Measurements from ENCODE around the gene MYLK2.

The MYLK2 gene

DNA sequence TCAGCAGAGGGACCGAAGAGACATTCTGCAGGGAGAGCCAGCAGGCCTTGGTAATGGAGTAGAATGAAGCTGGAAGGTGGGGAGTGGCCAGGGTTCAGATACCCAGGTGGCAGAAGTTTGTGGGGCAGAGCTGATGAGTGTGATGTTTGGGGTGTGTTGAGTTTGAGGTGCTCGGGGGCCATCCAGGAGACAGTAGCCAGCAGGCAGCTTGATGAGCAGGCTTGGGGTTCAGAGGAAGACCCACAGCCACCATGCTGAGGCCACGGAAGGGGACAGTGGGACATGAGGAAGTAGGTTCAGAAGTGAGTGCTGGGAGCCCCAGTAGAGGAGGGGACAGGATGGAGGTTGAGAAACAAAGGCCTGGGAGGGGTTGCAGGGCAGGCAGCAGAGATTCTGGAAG is 37.4 kb downstream of the MYLK2 start:
- DNase-seq (ENCODE audit: low read depth in 2 of 2) = no peak

DNA sequence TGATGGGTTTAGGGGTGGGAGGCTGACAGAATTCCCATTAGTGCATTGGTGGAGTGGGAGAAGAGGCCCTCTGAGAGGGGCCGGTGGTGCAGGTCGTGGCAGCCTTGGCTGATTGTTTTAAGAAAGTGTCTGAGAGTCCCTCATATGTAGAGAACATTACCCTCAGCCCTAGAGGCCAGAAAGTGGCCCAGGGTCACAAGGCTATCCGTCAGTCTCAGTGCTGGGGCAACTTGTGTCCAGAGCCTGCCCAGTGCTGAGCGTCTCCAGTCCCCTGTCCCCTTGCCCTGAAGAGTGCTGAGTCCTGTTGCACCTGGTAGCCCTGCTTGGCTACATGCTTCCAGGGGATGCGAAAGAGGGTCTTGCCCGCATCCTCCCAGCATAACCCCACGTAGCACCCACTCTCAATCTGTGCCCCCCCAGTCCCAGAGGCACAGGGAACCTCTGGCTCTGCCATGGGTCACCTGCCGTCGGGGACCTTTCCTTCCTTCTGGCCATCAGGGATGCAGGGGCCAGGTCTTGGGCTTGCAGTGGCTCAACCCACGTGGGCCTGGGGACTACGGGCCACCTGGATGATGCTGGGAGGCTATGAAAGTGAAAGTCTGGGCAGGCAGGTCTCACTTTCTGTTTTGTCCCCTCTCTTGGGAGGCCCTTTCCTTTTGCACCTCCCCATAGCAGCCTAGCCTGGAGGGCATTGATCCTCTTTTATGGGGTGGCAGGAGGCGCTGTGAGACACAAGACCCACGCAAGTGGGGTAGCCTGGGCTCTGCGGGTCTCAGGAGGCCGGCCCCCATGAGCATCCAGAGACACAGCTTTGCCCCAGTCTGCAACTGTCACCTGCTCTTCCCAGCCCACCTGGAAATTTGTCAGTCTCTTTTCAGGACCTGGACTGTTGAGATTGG is 39.0 kb downstream of the MYLK2 start:
- no peak for DNase-seq (ENCODE audit: low read depth in 2 of 2)

GRCh38 chr20:31858760-31859083 is 39.6 kb downstream of the MYLK2 start:
- no peak for DNase-seq (ENCODE audit: low read depth in 2 of 2)

GRCh38 chr20:31859266-31859997 is 40.3 kb downstream of the MYLK2 start:
- no peak for DNase-seq (ENCODE audit: low read depth in 2 of 2)

- no peak for DNase-seq (ENCODE audit: low read depth in 2 of 2)
Measured at GRCh38 chr20:31859998-31860380, 40.8 kb downstream of the MYLK2 start.

DNA sequence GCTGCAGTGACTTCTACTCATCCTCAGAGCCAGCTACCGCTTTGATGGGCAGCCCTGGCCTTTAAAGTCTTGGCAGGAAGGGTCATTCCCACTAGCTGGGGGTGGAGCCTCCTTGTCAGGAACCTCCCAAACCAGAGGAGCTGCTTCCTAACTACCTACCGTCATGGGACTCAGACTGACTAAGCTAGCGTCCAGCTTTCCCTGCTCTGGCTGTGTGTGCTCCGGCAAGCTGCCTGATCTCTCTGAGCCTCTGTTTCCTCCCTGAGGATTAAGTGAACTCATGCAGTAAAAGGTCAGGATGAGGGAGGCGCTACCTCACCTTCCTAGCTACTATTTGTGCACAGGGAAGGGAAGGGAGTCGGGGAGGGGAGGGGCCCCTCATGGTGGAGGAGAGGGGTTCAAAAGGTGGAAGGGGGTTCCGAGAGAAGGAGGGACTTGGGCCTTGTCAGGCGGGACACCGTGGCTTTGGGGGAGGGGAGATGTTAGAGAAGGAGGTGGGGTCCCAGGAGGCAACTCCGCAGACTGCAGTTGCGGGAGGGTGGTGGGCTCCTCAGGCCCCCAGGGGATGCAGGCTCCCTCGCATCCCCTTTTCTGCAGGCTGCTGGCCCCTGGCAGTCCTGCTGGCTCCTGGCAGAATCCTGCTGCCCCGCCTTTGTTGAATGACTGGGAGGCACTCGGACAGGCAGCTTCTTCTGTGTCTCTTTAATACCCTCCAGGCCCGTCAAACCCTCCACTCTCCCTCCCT is 41.4 kb downstream of the MYLK2 start:
- DNase-seq (ENCODE audit: low read depth in 2 of 2) = no peak

GRCh38 chr20:31861135-31861384 is 41.9 kb downstream of the MYLK2 start:
- DNase-seq (ENCODE audit: low read depth in 2 of 2) = no peak

DNA sequence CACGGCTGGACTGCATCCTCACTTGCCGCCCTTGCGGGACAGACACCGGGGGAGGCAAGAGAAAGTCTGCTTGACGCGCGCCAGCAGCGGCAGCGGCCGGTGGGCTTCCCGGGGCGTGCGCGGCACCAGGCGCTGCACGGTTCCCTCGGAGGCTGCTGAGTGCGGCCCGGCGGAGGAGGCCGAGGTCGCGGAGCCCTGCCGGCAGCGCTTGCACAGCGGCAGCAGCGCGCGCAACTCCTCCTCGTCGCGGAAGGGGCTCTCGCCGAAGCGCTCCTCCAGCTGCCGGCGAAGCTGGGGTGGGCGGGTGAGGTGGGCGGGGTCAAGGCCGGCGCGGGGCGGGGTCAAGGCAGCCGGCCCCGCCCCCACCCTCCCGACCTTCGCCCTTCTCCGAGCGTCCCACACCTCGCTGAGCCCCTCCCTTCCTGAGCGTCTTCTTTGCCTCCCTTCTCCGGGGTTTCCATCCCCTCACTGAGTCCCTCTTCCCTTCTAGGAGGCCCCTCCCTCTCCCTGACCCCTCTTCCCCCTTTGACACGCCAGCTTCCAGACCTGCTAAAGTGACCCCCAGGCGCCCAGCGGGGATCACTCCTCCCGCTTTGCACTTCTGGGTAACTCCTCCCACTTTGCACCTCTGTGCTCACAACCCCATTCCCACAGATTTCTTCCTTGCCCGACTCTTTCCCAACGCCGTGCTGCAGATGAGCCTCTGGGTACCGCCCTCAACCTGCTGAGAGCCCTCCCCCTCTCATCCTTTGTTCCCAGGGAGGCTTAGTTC is 42.4 kb downstream of the MYLK2 start:
- peak; percentile 45 to 55 for DNase-seq (ENCODE audit: low read depth in 2 of 2)

GRCh38 chr20:31862157-31862470 is 43.0 kb downstream of the MYLK2 start:
- no peak for DNase-seq (ENCODE audit: low read depth in 2 of 2)

- no peak for DNase-seq (ENCODE audit: low read depth in 2 of 2)
Measured at GRCh38 chr20:31862506-31862905, 43.4 kb downstream of the MYLK2 start.

- no peak for DNase-seq (ENCODE audit: low read depth in 2 of 2)
Measured at GRCh38 chr20:31863296-31864085, 44.3 kb downstream of the MYLK2 start.

DNA sequence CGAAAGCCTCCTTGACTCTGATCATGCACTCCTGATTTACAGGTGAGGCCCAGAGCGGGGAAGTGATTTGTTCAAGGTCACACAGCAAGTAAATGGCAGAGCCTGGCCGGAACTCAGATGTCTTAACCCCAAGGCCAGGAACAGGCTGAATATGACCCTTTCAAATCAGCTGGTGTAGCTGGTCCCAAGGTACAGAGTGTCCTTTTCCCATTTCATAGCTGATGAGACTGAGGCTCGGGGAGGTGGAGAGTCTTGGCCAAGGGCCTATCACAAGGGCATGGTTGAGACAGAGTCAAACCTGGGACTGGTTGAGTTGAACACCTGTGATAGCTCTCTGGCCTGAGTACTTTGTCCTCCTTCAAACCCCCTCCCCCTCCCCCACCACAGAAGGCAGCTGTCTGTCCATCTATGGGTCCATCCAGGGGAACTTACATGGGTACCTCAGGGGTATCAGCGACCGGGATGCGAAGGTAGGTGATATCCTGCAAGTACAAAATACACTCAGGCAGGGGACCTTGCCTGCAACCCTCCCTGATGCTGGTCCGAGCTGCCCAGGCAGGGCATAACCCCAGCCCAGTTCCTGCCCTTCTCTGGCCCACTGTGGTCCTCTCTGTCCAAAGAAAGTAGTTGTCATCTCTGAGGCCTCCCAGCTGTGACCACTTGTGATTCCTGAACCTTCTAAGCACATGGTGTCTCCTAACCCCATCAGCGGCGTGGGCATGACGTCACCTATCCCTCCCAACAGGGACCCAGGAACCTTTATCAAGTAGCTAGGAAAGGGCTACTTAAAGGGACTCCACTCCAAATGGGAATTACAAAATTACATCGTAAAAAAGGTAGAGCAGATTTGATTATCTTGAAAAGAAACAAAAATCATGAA is 45.6 kb downstream of the MYLK2 start:
- no peak for DNase-seq (ENCODE audit: low read depth in 2 of 2)

GRCh38 chr20:31866221-31866620 is 47.1 kb downstream of the MYLK2 start:
- DNase-seq (ENCODE audit: low read depth in 2 of 2) = no peak

GRCh38 chr20:31868853-31869672 is 49.9 kb downstream of the MYLK2 start:
- no peak for DNase-seq (ENCODE audit: low read depth in 2 of 2)

GRCh38 chr20:31869673-31869941 is 50.5 kb downstream of the MYLK2 start:
- no peak for DNase-seq (ENCODE audit: low read depth in 2 of 2)

GRCh38 chr20:31869942-31870725 is 51.0 kb downstream of the MYLK2 start, which contains the start of the genes DUSP15 and TTLL9:
TSS of gene DUSP15 (minus strand) at chr20:31870527. CDS start at chr20:31870337, 190 bp downstream.
TSS of gene TTLL9 (plus strand) at chr20:31870634. CDS start at chr20:31871127, 493 bp downstream.
- no peak for DNase-seq (ENCODE audit: low read depth in 2 of 2)

DNA sequence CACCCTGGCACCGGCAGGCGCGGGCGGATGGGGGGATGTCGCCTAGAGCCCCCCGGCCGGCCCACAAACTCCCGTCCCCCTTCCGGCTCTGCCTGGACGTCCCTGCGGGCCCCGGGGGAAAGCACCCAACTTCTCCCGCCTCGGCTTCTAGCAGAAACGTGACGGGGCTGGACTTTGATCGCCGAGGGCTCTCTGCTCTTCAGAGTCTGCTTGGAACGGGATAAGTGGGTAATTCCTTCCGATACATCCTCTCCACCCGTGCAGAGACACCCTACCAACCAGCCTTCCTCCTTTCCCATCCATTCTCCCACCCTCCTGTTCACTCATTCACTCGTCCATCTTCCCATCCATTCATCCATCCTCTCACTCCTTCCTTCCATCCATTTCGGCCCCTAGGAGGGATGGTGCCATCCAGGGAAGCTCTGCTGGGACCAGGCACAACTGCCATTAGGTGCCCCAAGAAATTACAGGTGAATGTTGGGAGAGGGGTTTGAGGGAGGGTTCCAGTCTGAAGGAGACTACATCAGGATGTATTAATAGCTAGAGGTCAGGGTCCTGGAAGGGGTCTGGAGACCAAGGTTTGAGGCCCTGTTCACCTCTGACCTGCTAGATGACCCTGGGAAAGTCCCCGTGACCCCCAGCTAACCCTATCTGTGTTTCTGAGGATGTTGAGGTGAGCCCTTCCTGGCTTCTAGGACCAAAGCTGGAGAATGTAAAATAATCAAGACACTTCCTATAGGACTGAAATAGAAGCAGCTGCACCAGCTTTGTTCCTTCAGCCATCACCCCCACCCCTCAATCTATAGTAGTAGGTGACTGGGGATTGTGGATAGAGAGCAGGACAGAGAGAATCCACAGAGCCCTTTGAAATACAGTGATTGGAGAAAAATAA is 51.8 kb downstream of the MYLK2 start:
- no peak for DNase-seq (ENCODE audit: low read depth in 2 of 2)

- DNase-seq (ENCODE audit: low read depth in 2 of 2) = no peak
Measured at GRCh38 chr20:31871618-31871954, 52.4 kb downstream of the MYLK2 start.
